Activated CD4-positive, CD25-positive, alpha-beta regulatory T cell (primary cell): ENCODE measurements around the gene SH3TC2.

Source experiments
- DNase-seq, 4 experiments: peaks; one replicate each; lab custom pipeline; 2025; lab: John Stamatoyannopoulos, UW

Gene SH3TC2

DNA sequence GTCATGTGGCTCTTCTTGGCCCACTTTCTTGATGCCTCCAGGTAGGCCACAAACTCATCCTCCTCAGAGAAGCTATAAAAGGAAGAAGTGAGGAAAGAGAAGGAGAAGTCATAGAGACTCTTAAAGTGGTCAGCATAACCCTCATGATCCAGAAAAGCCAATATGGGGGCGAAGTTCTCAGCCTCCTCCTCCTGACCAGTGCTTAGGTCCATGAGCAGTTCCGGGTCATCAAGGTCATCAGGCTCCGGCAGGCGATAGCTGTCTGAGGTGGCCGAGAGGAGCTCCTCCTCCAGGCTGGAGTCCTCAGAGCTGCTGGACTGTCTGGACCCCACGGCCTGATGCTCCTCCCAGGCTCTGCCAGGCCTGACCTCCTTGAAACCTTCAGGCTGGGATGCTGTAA, 34.7 kb downstream of the SH3TC2 start:
- DNase-seq, result no peak

DNA sequence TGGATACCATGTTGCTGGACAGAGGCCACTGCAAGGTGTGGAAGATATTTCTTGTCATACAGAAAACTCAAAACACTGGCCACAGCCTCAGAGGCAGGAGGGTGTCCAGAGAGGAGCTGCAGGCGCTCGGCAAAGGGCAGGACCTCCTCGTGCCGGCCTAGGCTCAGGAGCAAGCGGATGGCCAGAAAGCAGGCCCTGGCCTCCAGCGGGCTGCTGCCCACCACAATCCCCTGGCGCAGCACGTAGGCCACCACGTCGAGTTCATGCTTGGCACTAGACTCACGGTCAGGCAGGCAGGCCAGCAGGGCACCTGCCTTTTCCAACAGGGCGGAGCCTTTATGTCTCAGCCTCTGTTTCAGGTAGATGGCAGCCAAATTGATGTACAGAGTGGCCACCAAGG, 35.2 kb downstream of the SH3TC2 start:
- DNase-seq, result no peak

DNA sequence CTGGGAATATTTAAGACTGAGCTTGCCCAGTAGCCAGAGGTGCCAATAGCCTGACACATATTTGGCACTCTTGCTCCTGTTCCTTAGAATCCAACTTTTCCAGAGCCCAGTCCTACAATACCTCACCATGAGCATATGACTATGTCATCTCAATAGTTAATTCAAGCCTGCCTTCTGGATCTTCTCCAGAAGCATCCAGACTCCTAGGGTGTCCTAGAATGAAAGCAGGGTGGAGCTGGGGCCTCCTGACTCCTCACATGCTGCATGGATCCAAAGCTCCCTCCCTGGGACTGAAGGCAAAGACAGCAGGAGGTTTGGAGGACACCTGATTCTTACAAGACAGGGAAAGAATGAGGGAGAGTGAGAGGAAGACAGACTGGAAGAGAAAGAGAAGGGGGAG, 37.9 kb downstream of the SH3TC2 start:
- no peak for DNase-seq

DNA sequence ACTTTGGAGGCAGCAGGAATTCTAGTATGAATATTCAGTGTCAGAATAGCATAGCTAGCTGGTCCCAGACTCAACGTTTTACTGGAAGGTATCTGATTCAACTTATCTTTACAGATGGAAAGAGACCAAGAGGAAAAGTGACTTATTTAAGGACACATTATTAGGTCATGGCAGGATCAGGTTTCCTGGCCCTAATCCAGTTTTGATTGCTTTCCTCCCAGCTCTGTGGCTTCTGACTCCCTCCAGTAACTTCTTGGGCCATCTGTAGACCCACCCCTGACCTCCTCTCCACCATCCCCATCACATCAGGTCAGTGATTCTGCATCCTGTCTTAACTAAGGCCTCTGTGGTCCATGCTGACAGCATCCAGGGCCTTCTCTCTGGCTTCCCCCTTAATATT, 38.4 kb downstream of the SH3TC2 start:
- no peak for DNase-seq

DNA sequence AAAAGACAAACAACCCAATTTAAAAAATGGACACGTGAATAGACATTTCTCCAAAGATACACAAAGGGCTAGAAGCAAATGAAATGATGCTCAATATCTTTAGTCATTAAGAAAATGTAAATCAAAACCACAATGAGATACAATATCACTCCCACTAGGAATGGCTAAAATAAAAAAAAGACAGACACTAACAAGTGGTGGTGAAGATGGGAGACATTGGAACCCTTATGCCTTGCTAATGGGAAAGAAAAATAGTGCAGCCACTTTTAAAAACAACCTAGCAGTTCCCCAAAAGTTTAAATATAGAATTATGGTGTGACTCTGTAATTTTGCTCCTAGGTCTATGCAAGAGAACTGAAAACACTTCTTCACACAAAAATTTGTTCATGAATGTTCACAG, 40.7 kb downstream of the SH3TC2 start:
- no peak for DNase-seq

DNA sequence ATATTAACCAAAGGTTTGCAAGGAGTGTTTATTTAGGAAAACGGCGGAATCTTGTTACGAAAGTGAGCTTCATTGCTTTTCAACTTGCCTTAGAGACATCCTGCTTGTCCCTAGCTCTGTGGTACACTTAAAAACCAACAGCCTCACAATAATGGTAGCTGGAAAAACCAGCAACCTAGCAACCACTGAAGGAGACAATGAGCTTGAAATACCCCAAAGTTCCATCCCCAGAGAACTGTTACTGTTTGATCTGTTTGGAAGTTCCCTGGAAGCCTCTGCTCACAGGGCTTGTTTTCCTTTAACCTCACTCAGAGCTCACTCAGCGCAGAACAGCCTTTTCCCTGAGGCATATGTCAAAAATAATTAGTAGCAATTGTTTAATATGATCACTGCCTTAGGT, 43.2 kb downstream of the SH3TC2 start:
- DNase-seq, result no peak

DNA sequence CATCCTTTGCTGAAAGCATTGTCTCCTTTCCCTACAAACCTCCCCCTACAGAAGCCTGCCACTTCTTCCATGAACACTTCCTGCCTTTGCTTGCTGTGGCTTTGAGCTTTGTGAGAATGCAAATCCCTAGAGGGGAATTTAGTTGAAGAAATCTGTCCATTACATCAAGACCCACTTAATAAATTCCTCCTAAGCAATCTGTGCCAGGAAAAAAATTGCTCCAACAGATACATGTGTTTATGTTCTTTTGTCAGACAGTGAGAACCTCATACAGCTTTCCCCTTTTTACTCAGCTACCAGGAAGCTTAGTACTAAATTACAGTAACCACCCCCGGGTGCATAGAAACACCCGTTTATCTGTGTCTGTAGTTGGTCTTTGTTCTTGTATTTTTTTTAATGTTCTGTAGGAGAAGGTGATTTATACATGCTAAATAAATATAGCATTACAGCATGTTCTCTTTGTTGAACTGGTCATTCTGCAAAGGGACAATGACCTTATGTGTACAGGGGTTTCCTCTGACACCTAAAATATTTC, 43.9 kb downstream of the SH3TC2 start:
- DNase-seq, result no peak

DNA sequence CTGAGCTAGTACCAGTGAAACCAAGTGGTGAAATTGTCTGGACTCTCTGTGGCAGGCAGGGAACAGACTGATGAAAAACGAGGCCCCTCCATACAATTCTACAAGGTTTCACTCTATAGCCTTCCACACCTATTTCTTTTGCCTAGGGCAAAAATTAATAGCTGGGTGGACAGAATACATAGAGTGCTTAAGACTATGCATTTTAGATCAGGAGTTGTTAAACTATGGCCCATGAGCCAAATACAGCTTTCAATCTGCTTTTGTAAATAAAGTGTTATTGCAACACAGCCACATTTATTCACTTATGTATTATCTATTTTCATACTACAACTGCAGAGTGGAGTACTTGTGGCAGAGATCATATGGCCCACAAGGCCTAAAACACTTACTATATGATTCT, 45.2 kb downstream of the SH3TC2 start:
- no peak for DNase-seq

DNA sequence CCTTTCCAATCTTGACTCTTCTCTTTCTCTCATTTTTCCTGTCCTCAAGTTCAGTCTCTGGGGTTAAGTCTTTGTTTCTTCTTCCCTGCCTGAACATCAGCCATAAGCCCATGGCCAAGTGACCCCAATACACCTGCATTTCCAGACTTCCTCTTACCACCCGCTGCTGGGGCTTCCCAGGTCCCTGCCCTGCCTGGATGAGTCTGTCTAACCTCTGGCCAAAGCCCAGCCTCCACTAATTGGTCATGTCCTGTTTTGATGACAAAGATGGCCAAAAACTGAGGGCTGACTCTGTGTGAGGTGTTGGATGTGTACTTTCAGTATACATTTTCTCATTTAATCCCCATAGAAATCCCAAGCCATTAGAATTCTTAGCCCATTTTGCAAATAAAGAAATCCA, 47.3 kb downstream of the SH3TC2 start:
- no peak for DNase-seq

DNA sequence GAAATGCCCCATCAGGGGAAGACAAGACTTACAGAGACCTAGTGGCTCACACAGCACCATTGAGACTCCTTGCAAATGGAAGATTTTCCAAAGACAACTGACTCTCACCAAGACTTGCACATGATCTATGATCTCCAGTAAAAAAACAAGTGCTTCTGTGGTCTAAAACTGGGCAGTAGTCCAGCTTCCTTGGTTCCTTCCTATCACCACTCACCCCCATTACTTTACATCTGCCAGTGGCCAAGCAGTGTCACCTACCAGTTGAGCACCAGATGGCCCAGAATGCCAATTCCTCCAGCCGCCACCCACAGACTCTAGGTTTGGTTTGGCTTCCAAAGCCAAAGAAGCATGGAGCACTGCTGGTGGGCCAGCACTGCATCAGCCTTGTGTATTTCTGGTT, 47.7 kb downstream of the SH3TC2 start:
- no peak for DNase-seq

DNA sequence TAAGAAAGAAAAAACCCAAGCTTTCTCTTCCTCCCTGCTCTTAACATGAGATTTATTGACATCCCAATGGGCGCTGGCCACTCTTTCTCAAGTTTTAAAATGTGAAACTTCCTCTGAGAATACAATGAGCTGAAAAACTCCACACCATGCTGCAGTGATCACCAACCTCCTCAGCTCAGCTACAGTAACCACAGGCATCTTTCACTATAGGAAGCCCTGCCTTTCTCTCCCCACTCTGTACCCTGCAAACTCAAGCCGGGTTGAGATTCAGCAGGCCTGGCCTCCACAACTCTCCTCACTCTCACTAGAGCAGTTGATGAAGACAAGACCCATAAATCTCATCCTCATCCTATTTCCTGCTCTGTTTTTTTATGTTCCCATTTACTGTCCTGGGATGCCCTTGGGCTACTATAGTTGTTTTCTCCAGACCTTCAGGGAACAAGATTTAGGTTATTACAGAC, 48.3 kb downstream of the SH3TC2 start:
- no peak for DNase-seq

DNA sequence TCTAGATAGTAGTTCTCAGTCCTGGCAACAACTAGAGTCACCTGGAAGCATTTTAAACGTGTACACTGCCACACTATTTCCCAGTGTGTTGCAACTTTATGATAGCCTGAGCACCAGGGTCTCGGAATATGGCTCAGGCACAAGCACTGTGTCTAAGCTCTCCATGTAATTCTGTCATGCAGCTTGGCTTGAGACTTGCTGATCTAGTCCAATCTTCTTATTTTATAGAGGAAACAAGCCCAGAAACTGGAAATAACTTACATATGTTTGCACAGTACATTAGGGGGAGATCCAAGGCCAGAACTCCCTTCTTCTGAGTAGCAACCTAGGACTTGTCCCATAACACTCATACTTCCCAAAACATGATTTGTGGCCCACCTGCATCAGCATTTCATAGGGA, 49.1 kb downstream of the SH3TC2 start:
- no peak for DNase-seq

DNA sequence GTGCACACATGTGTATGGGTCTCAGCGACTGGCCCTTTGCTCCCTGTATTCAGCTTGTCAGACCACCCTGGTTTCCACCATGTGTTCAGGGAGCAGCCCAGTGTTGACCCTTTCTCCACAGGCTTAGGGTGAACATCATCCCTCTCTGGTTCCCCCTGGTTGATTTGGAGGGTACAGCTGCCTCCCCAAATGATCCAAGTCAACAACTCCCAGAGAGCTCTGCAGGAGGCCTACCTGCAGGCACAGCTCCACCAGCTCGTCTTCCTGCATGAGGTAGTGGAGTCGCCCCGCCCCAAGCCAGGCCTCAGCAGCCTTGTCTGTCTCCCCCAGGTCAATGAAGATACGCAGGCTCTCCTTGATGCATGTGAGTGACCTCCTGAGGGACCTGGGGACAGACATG, 50.5 kb downstream of the SH3TC2 start:
- no peak for DNase-seq

DNA sequence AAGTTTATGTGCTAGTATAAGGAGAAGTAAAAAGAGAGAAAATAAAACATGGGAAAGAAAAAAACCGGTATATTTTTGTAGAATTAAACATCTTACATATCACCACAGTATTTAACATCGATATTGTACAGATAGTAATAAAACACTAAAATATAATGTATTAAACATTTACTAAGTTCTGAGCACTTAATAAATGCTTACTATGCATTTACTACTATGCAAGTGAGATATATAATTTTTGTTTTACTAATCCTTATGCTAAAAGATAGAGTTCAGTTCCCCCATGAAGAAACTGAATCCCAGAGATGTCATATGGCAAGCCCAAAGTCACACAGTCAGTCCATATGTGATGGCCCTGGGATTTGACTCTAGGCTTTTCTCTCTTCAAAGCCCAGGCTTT, 51.1 kb downstream of the SH3TC2 start:
- no peak for DNase-seq

DNA sequence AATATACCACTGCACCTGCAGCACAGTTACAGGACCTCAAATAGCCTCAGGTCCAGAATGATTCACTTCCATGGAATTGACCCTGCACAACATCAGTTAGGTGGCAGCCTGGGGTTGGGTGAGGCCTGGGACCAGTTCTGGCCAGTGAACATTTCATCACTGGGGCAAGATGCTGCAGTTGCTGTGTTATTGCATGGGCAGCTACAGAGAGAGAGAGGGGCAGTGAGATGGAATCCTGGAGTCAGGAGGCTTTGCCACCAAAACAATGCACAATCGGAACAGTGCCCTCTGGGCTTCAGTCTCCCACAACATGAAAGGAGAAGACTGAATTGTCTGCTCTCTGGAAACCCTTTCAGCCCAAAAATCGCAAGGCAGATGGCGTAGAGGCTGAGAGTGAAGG, 51.8 kb downstream of the SH3TC2 start:
- DNase-seq, result no peak

DNA sequence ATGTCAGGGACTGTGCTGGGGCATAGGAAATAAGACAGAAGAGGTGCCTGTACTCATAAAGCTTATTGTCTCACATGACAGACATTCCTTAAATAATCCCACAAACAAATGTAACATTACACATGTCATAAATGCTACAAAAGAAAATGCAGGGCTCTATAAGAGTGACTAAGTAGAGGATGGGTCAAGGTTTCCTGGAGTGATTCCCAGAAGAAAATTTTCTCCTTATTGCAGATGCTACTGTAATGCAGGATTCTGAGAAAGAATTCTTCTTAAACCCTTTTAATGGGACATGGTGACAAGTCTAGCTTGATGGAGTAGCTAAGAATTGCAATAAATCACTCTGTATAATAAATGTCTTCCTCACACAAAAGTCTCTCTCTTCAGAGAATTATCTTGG, 55.7 kb downstream of the SH3TC2 start:
- no peak for DNase-seq

DNA sequence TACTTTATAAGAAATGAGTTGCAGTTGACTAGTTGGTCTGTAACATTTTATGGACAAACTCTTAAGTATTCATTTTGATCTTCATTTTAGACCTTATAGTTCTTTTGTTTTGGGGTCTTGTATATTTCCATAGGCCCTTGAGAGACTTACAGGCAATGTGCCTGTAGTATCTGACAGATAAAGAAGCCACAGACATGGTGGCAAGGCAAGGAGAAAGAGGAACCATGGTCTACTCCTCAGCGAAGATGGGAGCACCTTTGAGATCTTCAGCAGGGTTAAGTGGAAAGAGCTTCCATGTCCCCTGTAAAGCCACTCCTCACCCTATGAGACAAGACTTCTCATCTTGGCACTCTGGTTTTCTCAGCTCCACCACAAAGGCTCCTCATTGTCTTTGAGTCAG, 56.4 kb downstream of the SH3TC2 start:
- no peak for DNase-seq

DNA sequence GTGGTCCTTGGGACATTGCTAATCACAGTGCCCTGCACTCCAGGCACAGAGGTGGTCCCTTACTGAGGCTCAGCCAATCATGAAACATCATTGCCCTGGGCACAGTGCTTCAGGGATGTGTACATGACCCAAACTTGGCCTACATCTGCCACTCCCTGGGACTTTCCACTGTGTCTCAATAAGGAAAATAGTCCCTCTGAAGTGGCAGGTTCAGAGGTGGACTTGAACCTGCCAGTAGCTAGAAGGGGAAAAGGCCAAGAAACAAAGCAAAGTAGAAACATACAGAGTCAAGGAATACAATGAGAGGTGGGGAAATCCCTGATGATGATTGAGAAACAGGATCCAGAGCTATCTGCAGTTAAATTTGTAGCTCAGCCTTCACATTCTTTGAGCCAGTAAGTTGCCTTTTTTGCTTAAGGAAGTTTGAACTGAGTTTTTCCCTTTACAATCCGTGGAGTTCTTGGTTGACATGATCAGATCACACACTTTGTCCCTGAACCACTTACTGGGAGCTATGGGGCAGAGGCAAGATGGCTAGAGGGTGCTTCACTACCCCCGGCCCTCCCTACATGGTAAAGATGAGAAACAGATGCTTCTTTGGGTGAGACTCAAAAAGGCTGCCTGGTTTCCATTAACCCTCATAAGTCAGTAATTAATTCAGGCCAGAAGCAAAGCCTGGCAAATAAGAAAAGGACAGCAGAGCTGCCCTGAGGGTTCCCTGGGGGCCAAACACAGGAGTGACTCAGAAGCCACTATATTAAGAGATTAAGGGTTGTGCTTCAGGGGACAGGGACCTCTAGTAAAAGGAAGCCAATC, 57.6 kb downstream of the SH3TC2 start:
- DNase-seq, result no peak

DNA sequence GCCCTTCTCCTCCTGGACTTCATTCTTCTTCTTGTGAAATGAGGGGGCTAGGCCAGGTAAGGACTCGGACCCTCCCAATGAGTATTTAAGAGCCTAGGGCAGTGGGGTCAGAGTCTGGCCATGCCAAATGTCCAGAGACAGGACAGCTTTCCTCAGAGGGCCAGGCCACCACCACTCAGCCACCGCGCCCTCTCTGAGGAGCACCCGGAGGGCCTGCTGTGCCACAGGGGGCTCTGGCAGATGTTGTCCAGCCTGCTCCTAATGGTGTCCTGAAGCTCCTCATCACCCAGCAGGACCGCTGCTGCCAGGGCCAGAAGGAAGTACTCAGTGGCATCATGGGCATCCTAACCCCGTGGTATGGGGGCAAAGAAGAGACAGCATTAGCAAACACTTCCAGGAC, 58.3 kb downstream of the SH3TC2 start:
- no peak for DNase-seq

DNA sequence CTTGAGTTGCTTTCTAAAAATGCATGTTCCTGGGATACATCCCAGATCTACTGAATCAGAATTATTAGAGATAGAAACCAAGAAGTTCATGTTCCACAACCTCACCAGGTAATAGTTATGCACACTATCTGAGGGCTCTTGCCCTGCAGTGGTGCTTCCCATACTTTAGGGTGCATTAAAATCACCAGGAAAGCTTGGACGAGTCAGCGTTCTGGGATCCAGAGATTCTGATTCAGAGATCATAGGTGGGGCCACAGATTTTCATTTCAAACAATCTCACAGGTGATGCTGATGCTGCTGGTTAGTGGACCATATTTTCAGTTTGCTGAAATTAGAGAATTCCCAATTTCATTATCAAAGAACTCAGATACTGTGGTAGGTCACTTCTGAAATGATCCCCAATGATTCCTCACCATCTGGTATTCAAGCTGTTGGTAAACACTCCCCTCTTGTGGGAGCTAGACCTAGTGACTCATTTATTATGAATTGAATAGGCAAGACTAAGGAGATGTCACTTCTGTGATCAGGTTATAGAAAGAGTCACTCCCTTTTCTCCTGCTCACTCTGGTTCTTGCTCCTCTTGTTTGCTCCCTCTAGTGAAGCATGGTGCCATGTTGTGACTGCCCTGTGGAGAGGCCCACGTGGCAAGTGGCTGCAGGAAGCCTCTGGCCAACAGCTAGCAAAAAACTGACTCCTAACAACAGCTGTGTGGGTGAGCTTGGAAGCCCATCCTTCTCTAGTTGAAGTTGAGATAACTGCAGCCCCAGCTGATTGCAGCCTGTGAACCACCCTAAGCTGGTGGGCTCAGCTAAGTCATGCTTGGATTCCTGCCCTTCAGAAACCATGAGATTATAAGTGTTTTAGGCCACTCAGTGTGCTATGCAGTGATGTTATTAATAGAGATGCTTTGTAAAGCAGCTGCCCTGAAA, 59.8 kb downstream of the SH3TC2 start:
- no peak for DNase-seq

DNA sequence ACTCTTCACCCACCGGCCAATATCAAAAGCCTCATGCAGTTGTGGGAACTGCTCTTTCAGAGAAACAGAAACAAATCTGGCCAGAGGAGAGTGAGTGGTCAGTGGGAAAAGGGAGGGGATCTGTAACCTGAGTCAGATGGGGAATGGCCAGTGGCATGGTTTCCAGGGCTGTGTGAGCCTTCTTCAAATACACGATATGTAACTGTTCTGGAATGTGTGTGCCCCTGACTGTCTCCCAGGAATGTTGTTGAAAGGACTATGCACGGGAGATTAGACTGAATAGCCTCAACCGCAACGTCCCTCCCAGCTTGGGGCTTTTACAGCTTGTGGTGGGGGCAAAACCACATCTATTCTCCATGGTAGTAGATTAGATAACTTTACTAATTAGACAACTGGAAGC, 60.8 kb downstream of the SH3TC2 start:
- DNase-seq, result no peak

DNA sequence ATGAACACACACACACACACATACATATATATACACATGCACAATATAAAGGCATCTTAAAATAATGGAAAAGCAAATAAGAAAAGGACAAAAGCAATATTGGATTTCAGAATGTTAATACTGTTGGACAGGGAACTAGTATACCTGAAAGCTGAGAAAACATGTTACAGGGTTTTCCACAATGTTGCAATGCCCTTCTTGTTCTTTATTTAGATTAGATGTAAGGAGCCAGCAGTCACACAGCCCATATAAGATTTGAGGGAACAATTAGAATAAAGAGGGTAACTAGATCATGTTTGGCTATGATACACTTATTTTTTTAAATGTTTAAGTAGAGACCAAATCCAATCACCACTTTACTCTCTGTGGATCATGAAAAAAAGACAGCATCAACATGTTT, 61.7 kb downstream of the SH3TC2 start:
- DNase-seq, result no peak

DNA sequence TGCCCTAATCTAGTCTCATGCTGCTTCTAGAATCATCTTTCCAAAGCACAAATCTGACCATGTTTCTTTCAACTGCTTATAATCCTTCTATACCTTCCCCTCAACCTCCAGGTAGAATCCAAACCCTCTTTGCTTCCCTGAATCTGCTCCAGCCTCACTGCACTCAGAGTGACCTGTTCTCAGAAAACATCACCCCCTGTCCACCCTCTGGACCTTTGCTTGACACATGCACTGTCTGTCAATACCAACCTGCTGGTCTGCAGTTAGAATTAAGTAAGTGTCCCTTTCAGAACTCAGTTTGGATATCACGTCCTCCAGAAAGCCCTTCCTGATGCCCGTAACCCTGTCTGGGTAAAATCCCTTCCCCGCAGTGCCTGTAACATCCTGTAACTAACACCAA, 63.1 kb downstream of the SH3TC2 start:
- DNase-seq, result no peak
